ENCODE results near the gene TIMM10.

Gene TIMM10

GRCh38 chr11:57484141-57484710, 46.3 kb downstream of the TIMM10 start:
- H3K79me2 ChIP-seq (ENCODE audit: insufficient read depth, low read length): no peaks in the 10 kb centered on the region
- H3K27me3 ChIP-seq (ENCODE audit: insufficient read depth, low read length): no peaks in the 10 kb centered on the region
- peak overlapping the region; percentile 27; the same call in 1 of the 2 replicates for H3K4me2 ChIP-seq (ENCODE audit: low read length)
- H3K9ac ChIP-seq (ENCODE audit: low read length): no peak overlapping the region
- H3K27ac ChIP-seq (ENCODE audit: low read depth, low read length, poor library complexity, severe bottlenecking): no peak overlapping the region
- H4K20me1 ChIP-seq (ENCODE audit: insufficient read depth, low read length): no peaks in the 10 kb centered on the region
- no peak overlapping the region for H3K4me3 ChIP-seq (ENCODE audit: low read depth, low read length, poor library complexity, severe bottlenecking)
- no peak overlapping the region for H2AFZ ChIP-seq (ENCODE audit: low read length)
- no peaks in the 10 kb centered on the region for H3K9me2 ChIP-seq (ENCODE audit: low read depth, low read length)
- H3K9me3 ChIP-seq (ENCODE audit: low read length): no peaks in the 10 kb centered on the region
- H3K36me3 ChIP-seq (ENCODE audit: insufficient read depth, low read length): peaks cover 49% of the 10 kb centered on the region
- H3F3A ChIP-seq (ENCODE audit: insufficient read depth, low read length): no peaks in the 10 kb centered on the region
- H3K4me1 ChIP-seq (ENCODE audit: insufficient read depth, low read length, severe bottlenecking): peaks cover 29% of the 10 kb centered on the region
- no peak for TF ChIP-seq CTCF (IDR thresholded peaks at IDR 0.05; ENCODE audit: low read length)
- TF ChIP-seq EZH2 (IDR thresholded peaks at IDR 0.05; ENCODE audit: borderline replicate concordance, low read length): no peak

- Histone ChIP-seq H3K79me2 (ENCODE audit: insufficient read depth, low read length) (no peaks in the 10 kb centered on the region), H3K9me3 (ENCODE audit: low read length) (no peaks in the 10 kb centered on the region), H4K20me1 (ENCODE audit: insufficient read depth, low read length) (no peaks in the 10 kb centered on the region), H3K4me1 (ENCODE audit: insufficient read depth, low read length, severe bottlenecking) (peaks cover 29% of the 10 kb centered on the region), H3K9ac (ENCODE audit: low read length) (peak overlapping the region; percentile 18; the same call in 1 of the 2 replicates), H3K27ac (ENCODE audit: low read depth, low read length, poor library complexity, severe bottlenecking) (no peak overlapping the region), H3K4me3 (ENCODE audit: low read depth, low read length, poor library complexity, severe bottlenecking) (peak overlapping the region; percentile 44), H2AFZ (ENCODE audit: low read length) (no peak overlapping the region), H3F3A (ENCODE audit: insufficient read depth, low read length) (no peaks in the 10 kb centered on the region), H3K36me3 (ENCODE audit: insufficient read depth, low read length) (peaks cover 43% of the 10 kb centered on the region), H3K4me2 (ENCODE audit: low read length) (peak overlapping the region; percentile 60), H3K27me3 (ENCODE audit: insufficient read depth, low read length) (no peaks in the 10 kb centered on the region), H3K9me2 (ENCODE audit: low read depth, low read length) (no peaks in the 10 kb centered on the region)
- TF ChIP-seq EZH2 (IDR thresholded peaks at IDR 0.05; ENCODE audit: borderline replicate concordance, low read length): no peak
- no peak for TF ChIP-seq CTCF (IDR thresholded peaks at IDR 0.05; ENCODE audit: low read length)
Observed at GRCh38 chr11:57483562-57483918, 47.0 kb downstream of the TIMM10 start.

- peak overlapping the region; percentile 18; the same call in 1 of the 2 replicates for H3K9ac ChIP-seq (ENCODE audit: low read length)
- no peak overlapping the region for H2AFZ ChIP-seq (ENCODE audit: low read length)
- H3K9me3 ChIP-seq (ENCODE audit: low read length): no peaks in the 10 kb centered on the region
- H3K36me3 ChIP-seq (ENCODE audit: insufficient read depth, low read length): peaks cover 37% of the 10 kb centered on the region
- H3K79me2 ChIP-seq (ENCODE audit: insufficient read depth, low read length): no peaks in the 10 kb centered on the region
- no peaks in the 10 kb centered on the region for H3K9me2 ChIP-seq (ENCODE audit: low read depth, low read length)
- no peaks in the 10 kb centered on the region for H3F3A ChIP-seq (ENCODE audit: insufficient read depth, low read length)
- TF ChIP-seq EZH2 (IDR thresholded peaks at IDR 0.05; ENCODE audit: borderline replicate concordance, low read length) (no peak), CTCF (IDR thresholded peaks at IDR 0.05; ENCODE audit: low read length) (peak; percentile 67)
- peak overlapping the region; percentile 44 for H3K4me3 ChIP-seq (ENCODE audit: low read depth, low read length, poor library complexity, severe bottlenecking)
- no peak overlapping the region for H3K27ac ChIP-seq (ENCODE audit: low read depth, low read length, poor library complexity, severe bottlenecking)
- no peaks in the 10 kb centered on the region; the same call in 1 of the 2 replicates for H3K27me3 ChIP-seq (ENCODE audit: insufficient read depth, low read length)
- H4K20me1 ChIP-seq (ENCODE audit: insufficient read depth, low read length): no peaks in the 10 kb centered on the region
- peaks cover 29% of the 10 kb centered on the region for H3K4me1 ChIP-seq (ENCODE audit: insufficient read depth, low read length, severe bottlenecking)
- peak overlapping the region; percentile 60 for H3K4me2 ChIP-seq (ENCODE audit: low read length)
Observed at GRCh38 chr11:57482782-57483561, 47.6 kb downstream of the TIMM10 start.
